Osteoblast (primary cell): ENCODE measurements around the gene KRTAP1-4. TPM values are rescaled to one million over a fixed set of nuclear protein-coding genes. Genes with fewer than 3 reads are reported as not detected.
A peak's percentile ranks its signal among the peaks of the same experiment; 100 is the strongest.
"Not testable (repeated sequence)": the region's sequence is repeated elsewhere in the genome, so short reads cannot be mapped to it uniquely, and the experiment has no call there.

Experiments
- DNase-seq: peaks from one replicate; pipeline ENCODE4 v3.0.0; 2011; ENCODE audit warnings: low spot score, mixed read lengths; ENCODE audit not compliant: insufficient read length; ENCODE audit errors: missing footprints
- H2AFZ ChIP-seq: 2 replicates; pipeline ENCODE4 v1.6.0; 2011; ENCODE audit warnings: mild to moderate bottlenecking, low read length
- H3K27ac ChIP-seq: 2 replicates; pipeline ENCODE4 v1.5.1; 2011; ENCODE audit warnings: mild to moderate bottlenecking, low read depth, low read length, moderate library complexity
- H3K27me3 ChIP-seq: 2 replicates; pipeline ENCODE4 v1.6.0; 2012; ENCODE audit warnings: mild to moderate bottlenecking, control low read depth, inconsistent platforms, low read length, moderate library complexity; ENCODE audit not compliant: insufficient read depth
- H3K36me3 ChIP-seq: 2 replicates; pipeline ENCODE4 v1.5.1; 2011; ENCODE audit warnings: mild to moderate bottlenecking, low read length, control low read depth, moderate library complexity; ENCODE audit not compliant: insufficient read depth
- H3K4me1 ChIP-seq: 2 replicates; pipeline ENCODE4 v1.5.1; 2011; ENCODE audit warnings: mild to moderate bottlenecking, low read length, control low read depth, moderate library complexity; ENCODE audit not compliant: insufficient read depth
- H3K4me2 ChIP-seq: 2 replicates; pipeline ENCODE4 v1.6.0; 2011; ENCODE audit warnings: mild to moderate bottlenecking, low read length; ENCODE audit not compliant: insufficient read depth
- H3K4me3 ChIP-seq: fragments of 200-600 bp; sonication (generic); 3 replicates; pipeline ENCODE4 v1.5.1; 2012; ENCODE audit warnings: mild to moderate bottlenecking, low read length, inconsistent platforms; ENCODE audit not compliant: insufficient read depth
- H3K79me2 ChIP-seq: 2 replicates; pipeline ENCODE4 v1.6.0; 2012; ENCODE audit warnings: mild to moderate bottlenecking, low read length, control low read depth, inconsistent platforms; ENCODE audit not compliant: insufficient read depth
- H3K9me3 ChIP-seq: 2 replicates; pipeline ENCODE4 v1.5.1; 2011; ENCODE audit warnings: low read depth, low read length, control low read depth
- H4K20me1 ChIP-seq: 2 replicates; pipeline ENCODE4 v1.6.0; 2012; ENCODE audit warnings: mild to moderate bottlenecking, low read length, control low read depth; ENCODE audit not compliant: insufficient read depth
- total RNA-seq: library from RNA; depleted of rRNA; stranded (reverse); fragments of >200 nt; gene quantifications from 2 replicates; pipeline ENCODE4 v1.2.3, GENCODE V29; 2012
- TF ChIP-seq, protein P1 (sequence below): IDR thresholded peaks from 2 replicates; pipeline ENCODE4 v1.5.1; 2011; ENCODE audit warnings: mild to moderate bottlenecking, low read depth, low read length, moderate library complexity; ENCODE audit errors: extremely low read depth

Gene KRTAP1-4
- total RNA-seq, 1 donor: not detected

DNA sequence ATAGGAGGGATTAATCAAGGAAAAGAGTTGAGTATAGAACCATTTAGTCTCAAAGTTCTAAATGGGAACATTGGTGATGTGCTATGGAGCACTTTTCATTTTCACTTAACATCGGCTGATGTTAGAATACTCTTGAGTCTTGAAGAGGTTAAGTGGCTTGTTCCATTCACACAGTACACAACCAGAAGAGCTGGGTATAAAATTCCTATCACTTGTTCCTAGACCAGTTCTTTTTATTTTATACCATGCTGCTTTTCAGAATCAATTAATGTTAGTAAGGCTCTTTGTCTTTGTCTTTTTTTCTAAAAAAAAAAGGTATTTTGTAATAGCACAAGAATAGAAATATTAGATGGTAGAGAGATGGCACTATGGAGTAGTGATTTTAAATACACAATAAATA, 13.0 kb upstream of the KRTAP1-4 start:
- Histone ChIP-seq H3K4me2 (no peak overlapping the region), H3K27me3 (no peaks in the 10 kb centered on the region), H3K27ac (peak overlapping the region; percentile 70), H4K20me1 (no peaks in the 10 kb centered on the region), H2AFZ (no peak overlapping the region), H3K4me1 (peaks cover 45% of the 10 kb centered on the region), H3K79me2 (peaks cover 5% of the 10 kb centered on the region), H3K36me3 (no peaks in the 10 kb centered on the region), H3K9me3 (no peaks in the 10 kb centered on the region), H3K4me3 (no peak overlapping the region)
- TF ChIP-seq, protein P1, sequence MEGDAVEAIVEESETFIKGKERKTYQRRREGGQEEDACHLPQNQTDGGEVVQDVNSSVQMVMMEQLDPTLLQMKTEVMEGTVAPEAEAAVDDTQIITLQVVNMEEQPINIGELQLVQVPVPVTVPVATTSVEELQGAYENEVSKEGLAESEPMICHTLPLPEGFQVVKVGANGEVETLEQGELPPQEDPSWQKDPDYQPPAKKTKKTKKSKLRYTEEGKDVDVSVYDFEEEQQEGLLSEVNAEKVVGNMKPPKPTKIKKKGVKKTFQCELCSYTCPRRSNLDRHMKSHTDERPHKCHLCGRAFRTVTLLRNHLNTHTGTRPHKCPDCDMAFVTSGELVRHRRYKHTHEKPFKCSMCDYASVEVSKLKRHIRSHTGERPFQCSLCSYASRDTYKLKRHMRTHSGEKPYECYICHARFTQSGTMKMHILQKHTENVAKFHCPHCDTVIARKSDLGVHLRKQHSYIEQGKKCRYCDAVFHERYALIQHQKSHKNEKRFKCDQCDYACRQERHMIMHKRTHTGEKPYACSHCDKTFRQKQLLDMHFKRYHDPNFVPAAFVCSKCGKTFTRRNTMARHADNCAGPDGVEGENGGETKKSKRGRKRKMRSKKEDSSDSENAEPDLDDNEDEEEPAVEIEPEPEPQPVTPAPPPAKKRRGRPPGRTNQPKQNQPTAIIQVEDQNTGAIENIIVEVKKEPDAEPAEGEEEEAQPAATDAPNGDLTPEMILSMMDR: no peak
- no peak for DNase-seq

DNA sequence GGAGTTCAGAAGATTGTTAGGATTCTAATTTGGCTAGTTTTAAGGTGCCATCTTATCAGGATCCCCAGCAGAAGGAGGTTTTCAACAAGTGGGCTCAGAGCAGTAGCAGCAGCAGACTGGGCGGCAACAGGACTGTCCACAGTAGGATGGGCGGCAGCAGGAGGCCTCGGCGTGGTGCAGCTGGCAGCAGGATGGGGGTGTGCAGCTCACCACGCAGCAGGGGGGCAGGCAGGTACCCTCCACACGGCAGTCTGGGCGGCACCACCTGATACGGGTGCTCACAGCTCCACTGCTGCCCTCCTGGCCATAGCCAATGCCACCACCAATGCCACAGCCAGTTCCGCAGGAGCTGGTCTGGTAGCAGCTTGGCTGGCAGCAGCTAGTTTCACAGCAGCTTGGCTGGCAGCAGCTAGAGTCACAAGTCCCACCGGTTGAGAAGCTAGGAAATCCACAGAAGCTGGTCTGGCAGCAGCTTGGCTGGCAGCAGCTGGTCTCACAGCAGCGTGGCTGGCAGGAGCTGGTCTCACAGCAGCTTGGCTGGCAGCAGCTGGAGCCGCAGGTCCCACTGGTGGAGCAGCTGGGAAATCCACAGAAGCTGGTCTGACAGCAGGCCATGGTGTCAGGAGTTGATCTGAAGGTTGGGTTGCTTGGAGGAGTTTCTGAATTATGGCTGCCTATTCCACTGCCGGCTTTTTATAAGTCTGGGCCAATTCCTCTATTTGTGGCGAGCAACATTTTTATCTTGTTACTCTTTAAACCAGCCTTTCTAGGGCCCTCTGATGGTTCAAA, 11.0 kb upstream of the KRTAP1-4 start, which contains the start of gene KRTAP1-1:
Gene KRTAP1-1, minus strand, starts transcription at position 668 of the 789 bp plus-strand sequence. Its CDS starts 53 bp downstream, at position 615.
- H3K9me3 ChIP-seq: not testable (repeated sequence)
- peak; percentile 89 for DNase-seq
- peak within 1 kb of the TSS; percentile 35 for H2AFZ ChIP-seq

DNA sequence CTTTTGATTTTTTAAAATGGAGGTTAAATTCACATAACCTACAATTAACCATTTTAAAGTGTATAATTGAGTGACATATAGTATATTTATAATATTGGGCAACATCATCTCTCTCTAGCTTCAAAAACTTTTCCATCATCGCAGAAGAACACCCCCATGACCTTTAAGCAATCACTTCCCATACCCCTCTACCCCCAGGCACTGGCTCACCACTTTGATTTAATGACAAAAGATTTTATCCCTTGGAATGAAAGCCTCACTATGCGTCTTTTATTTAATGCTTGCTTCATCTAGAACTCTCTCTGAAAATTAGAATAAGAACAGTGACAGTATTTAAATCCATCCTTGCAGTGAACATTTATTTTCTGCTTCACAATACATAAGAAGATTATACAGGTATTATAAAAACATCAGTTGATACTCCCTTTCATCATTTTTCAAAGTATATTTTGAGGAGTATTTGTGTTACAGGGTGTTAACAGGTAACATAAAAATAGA, 7.9 kb upstream of the KRTAP1-4 start:
- TF ChIP-seq, protein P1: no peak
- Histone ChIP-seq H3K9me3 (no peaks in the 10 kb centered on the region), H2AFZ (no peak overlapping the region), H3K36me3 (no peaks in the 10 kb centered on the region), H3K4me2 (no peak overlapping the region), H3K79me2 (peaks cover 5% of the 10 kb centered on the region), H4K20me1 (no peaks in the 10 kb centered on the region), H3K4me3 (no peak overlapping the region), H3K4me1 (peaks cover 42% of the 10 kb centered on the region), H3K27ac (no peak overlapping the region), H3K27me3 (no peaks in the 10 kb centered on the region)
- DNase-seq: no peak

More for the DNA sequence above, 11.0 kb upstream of the KRTAP1-4 start, which contains the start of gene KRTAP1-1:
- not testable (repeated sequence) for H3K36me3 ChIP-seq, H4K20me1 ChIP-seq, H3K27me3 ChIP-seq, H3K79me2 ChIP-seq
- H3K27ac ChIP-seq: peak within 1 kb of the TSS; percentile 70
- H3K4me2 ChIP-seq: peak within 1 kb of the TSS; percentile 38
- H3K4me1 ChIP-seq: peaks cover 42% of the 10 kb centered on the region
- H3K4me3 ChIP-seq: peak within 1 kb of the TSS; percentile 54

DNA sequence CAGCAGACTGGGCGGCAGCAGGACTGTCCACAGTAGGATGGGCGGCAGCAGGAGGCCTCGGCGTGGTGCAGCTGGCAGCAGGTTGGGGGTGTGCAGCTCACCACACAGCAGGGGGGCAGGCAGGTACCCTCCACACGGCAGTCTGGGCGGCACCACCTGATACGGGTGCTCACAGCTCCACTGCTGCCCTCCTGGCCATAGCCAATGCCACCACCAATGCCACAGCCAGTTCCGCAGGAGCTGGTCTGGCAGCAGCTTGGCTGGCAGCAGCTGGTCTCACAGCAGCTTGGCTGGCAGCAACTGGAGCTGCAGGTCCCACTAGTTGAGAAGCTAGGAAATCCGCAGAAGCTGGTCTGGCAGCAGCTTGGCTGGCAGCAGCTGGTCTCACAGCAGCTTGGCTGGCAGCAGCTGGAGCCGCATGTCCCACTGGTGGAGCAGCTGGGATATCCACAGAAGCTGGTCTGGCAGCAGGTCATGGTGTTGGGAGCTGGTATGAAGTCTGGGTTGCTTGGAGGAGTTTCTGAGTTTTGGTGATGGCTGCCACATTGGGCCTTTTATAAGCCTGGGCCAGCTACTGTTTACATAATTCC, 4.4 kb upstream of the KRTAP1-4 start, which contains the start of gene KRTAP1-3:
Gene KRTAP1-3, minus strand, starts transcription at position 529 of the 590 bp plus-strand sequence. Its CDS starts 53 bp downstream, at position 476.
- H3K4me3 ChIP-seq, H3K36me3 ChIP-seq, H3K27ac ChIP-seq, H3K4me2 ChIP-seq, H3K27me3 ChIP-seq, H3K79me2 ChIP-seq, H4K20me1 ChIP-seq, H3K9me3 ChIP-seq: not testable (repeated sequence)
- DNase-seq: peak; percentile 45
- peaks cover 16% of the 10 kb centered on the region for H3K4me1 ChIP-seq
- H2AFZ ChIP-seq: peak within 1 kb of the TSS; percentile 32
